ENCODE measurements around the gene ITGB6. TPM values are rescaled to one million over a fixed set of nuclear protein-coding genes. Genes with fewer than 3 reads are reported as not detected.

Gene ITGB6
- polyA plus RNA-seq, 2 of the 4 experiments (the other 2 are of a cell fraction), result 4.2 to 5.0 TPM

- POLR2A ChIA-PET, result no interaction called here
- Histone ChIP-seq H3K4me2 (no peak overlapping the region), H3K4me3 (no peak overlapping the region), H3K4me1 (peaks cover 2% of the 10 kb centered on the region; the same call in 2 of the 3 replicates), H3K27ac (no peak overlapping the region), H3K9me3 (no peaks in the 10 kb centered on the region)
- FAIRE-seq, result no peak
- TF ChIP-seq HOXA7 (CRISPR knock-in tag; IDR thresholded peaks at IDR 0.05) (no peak), FOXS1 (CRISPR knock-in tag; IDR thresholded peaks at IDR 0.05) (no peak), HEYL (CRISPR knock-in tag; IDR thresholded peaks at IDR 0.05) (no peak), BCL3 (IDR thresholded peaks at IDR 0.05) (no peak), CHD4 (IDR thresholded peaks at IDR 0.05; ENCODE audit: borderline replicate concordance) (no peak)
- CTCF ChIA-PET, result interaction anchor here (1.8 kb wide), 1 partner anchor 66 kb away, joined by 4 read pairs; no protein-coding TSS in a partner anchor
- ATAC-seq, result no peak
- WGBS (ENCODE audit: missing lambda C conversion rate), result 88% methylated on average over 8 of the region's 8 CpGs
- no peak for DNase-seq (ENCODE audit: low read depth in 1 of 2, low spot score in 1 of 2)
Measured at GRCh38 chr2:160175169-160176134, 24.6 kb downstream of the ITGB6 start.

GRCh38 chr2:160174322-160174721 is 25.8 kb downstream of the ITGB6 start:
- DNase-seq (ENCODE audit: low read depth in 1 of 2, low spot score in 1 of 2) (no peak), ATAC-seq (no peak), FAIRE-seq (no peak)
- ChIA-PET CTCF (interaction anchor here (0.6 to 1.7 kb wide), 3 partner anchors 10 to 796 kb away, joined by 3 to 8 read pairs (median 4); no protein-coding TSS in a partner anchor), POLR2A (no interaction called here)
- Histone ChIP-seq H3K4me2 (no peak overlapping the region), H3K4me3 (no peak overlapping the region), H3K9me3 (no peaks in the 10 kb centered on the region), H3K27ac (no peak overlapping the region), H3K4me1 (peaks cover 4% of the 10 kb centered on the region)
- WGBS (ENCODE audit: missing lambda C conversion rate), result 70% methylated on average over 3 of the region's 3 CpGs
- TF ChIP-seq EHMT2 (IDR thresholded peaks at IDR 0.05; ENCODE audit: low read depth), result no peak
- TF ChIP-seq CBX8 (IDR thresholded peaks at IDR 0.05), result no peak
- no peak for TF ChIP-seq MAX (IDR thresholded peaks at IDR 0.05)
- TF ChIP-seq PHF8 (IDR thresholded peaks at IDR 0.05; ENCODE audit: borderline replicate concordance, low read depth), result no peak
- no peak for TF ChIP-seq ZFP36 (IDR thresholded peaks at IDR 0.05; ENCODE audit: borderline replicate concordance, partially characterized antibody)
- TF ChIP-seq FOSB (CRISPR knock-in tag; IDR thresholded peaks at IDR 0.05), result no peak
- TF ChIP-seq USF2 (IDR thresholded peaks at IDR 0.05), result no peak
- TF ChIP-seq FOSL2 (IDR thresholded peaks at IDR 0.05), result no peak
- TF ChIP-seq FOSL2 (CRISPR knock-in tag; IDR thresholded peaks at IDR 0.05), result no peak
- no peak for TF ChIP-seq RNF2 (IDR thresholded peaks at IDR 0.05; ENCODE audit: borderline replicate concordance, low read depth)

GRCh38 chr2:160169988-160170387 is 30.1 kb downstream of the ITGB6 start:
- TF ChIP-seq BHLHE40 (IDR thresholded peaks at IDR 0.05; ENCODE audit: low read depth, low read length), result no peak
- TF ChIP-seq POLR2AphosphoS2 (conservative IDR thresholded peaks at IDR 0.05; ENCODE audit: low read length), result no peak
- no peak for TF ChIP-seq CBX8 (IDR thresholded peaks at IDR 0.05)
- no peak for TF ChIP-seq RAD21 (conservative IDR thresholded peaks at IDR 0.05 in 1 of 2, IDR thresholded peaks at IDR 0.05 in 1 of 2)
- TF ChIP-seq CHD4 (IDR thresholded peaks at IDR 0.05; ENCODE audit: borderline replicate concordance), result no peak
- no peak for TF ChIP-seq POLR2A (IDR thresholded peaks at IDR 0.05; ENCODE audit: low read length)
- TF ChIP-seq RARB (CRISPR knock-in tag; IDR thresholded peaks at IDR 0.05), result no peak
- TF ChIP-seq EHF (CRISPR knock-in tag; IDR thresholded peaks at IDR 0.05), result no peak
- TF ChIP-seq ATOH8 (CRISPR knock-in tag; IDR thresholded peaks at IDR 0.05; ENCODE audit: low read depth), result no peak
- DNase-seq (ENCODE audit: low read depth in 1 of 2, low spot score in 1 of 2) (no peak), ATAC-seq (no peak), FAIRE-seq (no peak)
- Histone ChIP-seq H3K9me3 (no peaks in the 10 kb centered on the region), H3K4me1 (peaks cover 11% of the 10 kb centered on the region), H3K4me3 (no peak overlapping the region), H3K27ac (no peak overlapping the region), H3K4me2 (no peak overlapping the region)
- POLR2A ChIA-PET, result no interaction called here
- CTCF ChIA-PET, result interaction anchor here (1.3 to 1.4 kb wide), 3 partner anchors 8 to 825 kb away, joined by 4 to 6 read pairs (median 5); no protein-coding TSS in a partner anchor

Data from A549 (cell line).